Mesendoderm (in vitro differentiated cells): ENCODE measurements around the gene CRY1.

Experiments
- DNase-seq: peaks from one replicate; pipeline ENCODE4 v3.0.0; 2013
- H2AK5ac ChIP-seq: 2 replicates; pipeline ENCODE4 v1.6.1; 2013; ENCODE audit warnings: low read length, inconsistent platforms
- H2BK120ac ChIP-seq: 2 replicates; pipeline ENCODE4 v1.6.1; 2013; ENCODE audit warnings: low read depth, mild to moderate bottlenecking, low read length, moderate library complexity, mixed read lengths
- H2BK15ac ChIP-seq: replicated peaks from 2 replicates; pipeline ENCODE4 v1.6.1; 2013; ENCODE audit warnings: low read depth, mild to moderate bottlenecking, moderate library complexity
- H2BK5ac ChIP-seq: 2 replicates; pipeline ENCODE4 v1.6.1; 2013; ENCODE audit warnings: low read length, inconsistent platforms
- H3K18ac ChIP-seq: 2 replicates; pipeline ENCODE4 v1.6.1; 2013; ENCODE audit warnings: mild to moderate bottlenecking, low read length, mixed read lengths
- H3K23ac ChIP-seq: one replicate; pipeline ENCODE4 v1.6.1; 2013; ENCODE audit warnings: low read length
- H3K27ac ChIP-seq: 2 replicates; pipeline ENCODE4 v1.5.1; 2013; ENCODE audit warnings: low read depth, mild to moderate bottlenecking, inconsistent platforms, low read length, moderate library complexity
- H3K27me3 ChIP-seq: 2 replicates; pipeline ENCODE4 v1.6.1; 2013; ENCODE audit warnings: low read length, control low read depth, mild to moderate bottlenecking, inconsistent platforms; ENCODE audit not compliant: insufficient read depth, poor library complexity
- H3K36me3 ChIP-seq: 2 replicates; pipeline ENCODE4 v1.6.1; 2013; ENCODE audit warnings: low read length, inconsistent platforms; ENCODE audit not compliant: control insufficient read depth, insufficient read depth
- H3K4ac ChIP-seq: one replicate; pipeline ENCODE4 v1.6.1; 2013; ENCODE audit warnings: low read depth, mild to moderate bottlenecking, low read length, moderate library complexity
- H3K4me1 ChIP-seq: 2 replicates; pipeline ENCODE4 v1.6.1; 2013; ENCODE audit warnings: low read depth, low read length, inconsistent platforms; ENCODE audit not compliant: control insufficient read depth
- H3K4me2 ChIP-seq: 2 replicates; pipeline ENCODE4 v1.6.1; 2013; ENCODE audit warnings: low read length
- H3K4me3 ChIP-seq: 2 replicates; pipeline ENCODE4 v1.5.1; 2013; ENCODE audit warnings: mild to moderate bottlenecking, low read length
- H3K56ac ChIP-seq: one replicate; pipeline ENCODE4 v1.6.1; 2013; ENCODE audit warnings: low read length
- H3K79me1 ChIP-seq: 2 replicates; pipeline ENCODE4 v1.6.1; 2013; ENCODE audit warnings: low read length, inconsistent platforms
- H3K79me2 ChIP-seq: 2 replicates; pipeline ENCODE4 v1.6.1; 2013; ENCODE audit warnings: mild to moderate bottlenecking, low read length; ENCODE audit not compliant: control insufficient read depth, insufficient read depth
- H3K9ac ChIP-seq: 2 replicates; pipeline ENCODE4 v1.6.1; 2013; ENCODE audit warnings: low read length, inconsistent platforms
- H4K5ac ChIP-seq: one replicate; pipeline ENCODE4 v1.6.1; 2013; ENCODE audit warnings: low read length
- H4K8ac ChIP-seq: one replicate; pipeline ENCODE4 v1.6.1; 2013; ENCODE audit warnings: low read depth, mild to moderate bottlenecking, control low read depth, low read length, moderate library complexity
- WGBS: extraction: QIAGEN DNeasy Blood & Tissue Kit; methylation state at CpG from one replicate; pipeline ENCODE4 v1.1.7; 2013; ENCODE audit warnings: low lambda C conversion rate, missing lambda C conversion rate; ENCODE audit not compliant: insufficient coverage; ENCODE audit errors: extremely low coverage; 5-methylcytosine and 5-hydroxymethylcytosine counted together

CRY1 gene

DNA sequence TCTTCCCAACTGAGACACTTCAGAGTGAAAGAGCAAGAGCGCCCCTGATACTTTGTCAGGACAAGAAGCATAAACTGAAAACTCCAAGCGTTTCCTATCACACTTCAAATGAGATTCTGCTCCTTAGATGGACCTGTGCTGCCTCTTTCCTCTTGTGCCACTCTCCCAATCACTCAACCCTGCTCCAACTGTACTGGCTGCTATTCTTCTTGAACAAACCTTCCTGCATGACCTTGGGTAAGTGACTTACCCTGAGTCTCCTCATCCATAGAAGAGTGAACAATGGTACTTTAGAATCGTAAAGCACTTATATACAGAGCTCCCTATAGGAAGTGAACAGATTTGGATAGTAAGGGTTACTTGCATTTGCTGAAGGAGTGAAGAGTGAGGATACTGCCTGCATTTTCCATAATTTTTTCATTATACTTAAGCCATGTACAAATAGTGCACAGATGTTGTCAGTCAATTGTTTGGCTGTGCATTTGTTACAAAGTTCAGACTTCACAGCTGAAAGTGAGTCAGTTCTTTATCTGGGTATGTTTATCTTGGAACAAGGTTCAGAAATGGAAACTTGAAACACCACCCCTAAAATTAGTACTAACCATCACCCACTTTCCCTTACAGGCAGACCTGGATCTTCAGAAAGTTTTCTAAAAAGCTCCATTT, 117.2 kb downstream of the CRY1 start:
- Histone ChIP-seq H3K4me3 (no peak overlapping the region), H3K27me3 (no peaks in the 10 kb centered on the region), H3K79me1 (no peaks in the 10 kb centered on the region), H3K23ac (no peak overlapping the region), H3K4me2 (no peak overlapping the region), H4K8ac (no peak overlapping the region), H4K5ac (no peak overlapping the region), H3K4ac (no peak overlapping the region), H3K9ac (no peak overlapping the region), H3K4me1 (no peaks in the 10 kb centered on the region), H3K36me3 (no peaks in the 10 kb centered on the region), H2BK15ac (no peak overlapping the region), H3K79me2 (no peaks in the 10 kb centered on the region), H2BK120ac (no peak overlapping the region), H2AK5ac (no peak overlapping the region), H3K56ac (no peak overlapping the region), H2BK5ac (no peak overlapping the region), H3K18ac (no peak overlapping the region), H3K27ac (no peak overlapping the region)
- no CpG with 5 or more reads among the region's 3 CpGs for WGBS
- no peak for DNase-seq

DNA sequence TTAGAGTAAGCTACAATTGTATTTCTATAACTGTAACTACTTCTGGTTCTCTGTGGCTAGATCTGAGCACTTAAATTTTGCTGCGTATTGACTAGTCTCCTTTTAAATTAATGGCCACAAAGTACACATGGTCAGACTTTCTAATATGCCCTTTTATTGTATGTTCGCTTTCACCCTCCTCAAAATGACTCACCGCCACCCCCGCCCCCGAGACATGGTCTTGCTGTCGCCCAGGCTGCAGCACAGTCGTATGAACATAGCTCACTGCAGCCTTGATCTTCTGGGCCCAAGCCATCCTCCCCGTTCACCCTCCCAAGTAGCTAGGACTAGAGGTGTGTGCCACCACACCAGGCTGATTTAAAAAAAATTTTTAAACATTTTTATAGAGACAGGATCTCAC, 118.3 kb downstream of the CRY1 start:
- H3K79me2 ChIP-seq: no peaks in the 10 kb centered on the region
- H3K27ac ChIP-seq: no peak overlapping the region
- no peak overlapping the region for H2BK5ac ChIP-seq
- no peak overlapping the region for H3K18ac ChIP-seq
- H3K9ac ChIP-seq: no peak overlapping the region
- H3K79me1 ChIP-seq: no peaks in the 10 kb centered on the region
- no CpG with 5 or more reads among the region's 8 CpGs for WGBS
- no peaks in the 10 kb centered on the region for H3K4me1 ChIP-seq
- H3K4me3 ChIP-seq: no peak overlapping the region
- H2BK120ac ChIP-seq: no peak overlapping the region
- peaks cover 2% of the 10 kb centered on the region for H3K36me3 ChIP-seq
- no peak overlapping the region for H3K56ac ChIP-seq
- H3K4me2 ChIP-seq: no peak overlapping the region
- H2AK5ac ChIP-seq: no peak overlapping the region
- no peak overlapping the region for H3K4ac ChIP-seq
- H3K23ac ChIP-seq: no peak overlapping the region
- H4K8ac ChIP-seq: no peak overlapping the region
- H4K5ac ChIP-seq: no peak overlapping the region
- no peak overlapping the region for H2BK15ac ChIP-seq
- DNase-seq: no peak
- H3K27me3 ChIP-seq: no peaks in the 10 kb centered on the region

DNA sequence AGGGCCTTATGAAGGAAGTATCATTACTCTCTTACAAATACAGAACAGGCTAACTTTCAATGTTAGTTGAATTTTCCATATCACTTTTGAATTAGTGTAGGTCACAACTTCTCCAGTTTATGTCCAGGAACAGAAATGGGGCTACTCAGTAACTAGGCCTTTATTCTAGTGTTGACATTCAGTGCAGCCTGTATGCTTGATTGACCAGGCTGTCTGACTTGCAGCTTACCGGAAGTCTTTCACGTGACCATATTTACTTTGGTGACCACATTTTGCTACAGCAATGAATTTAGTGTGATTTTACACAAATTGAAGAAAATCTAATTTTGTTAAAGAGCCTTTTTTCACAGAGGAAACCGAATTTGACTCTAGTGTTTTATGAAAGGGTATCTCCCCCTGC, 118.8 kb downstream of the CRY1 start:
- H3K27ac ChIP-seq: no peak overlapping the region
- no peak overlapping the region for H2BK15ac ChIP-seq
- no peak overlapping the region for H4K8ac ChIP-seq
- H3K79me2 ChIP-seq: no peaks in the 10 kb centered on the region
- H3K4me1 ChIP-seq: no peaks in the 10 kb centered on the region
- no peak overlapping the region for H3K4me3 ChIP-seq
- no CpG with 5 or more reads among the region's 3 CpGs for WGBS
- no peak overlapping the region for H3K9ac ChIP-seq
- H2AK5ac ChIP-seq: no peak overlapping the region
- no peak overlapping the region for H3K4ac ChIP-seq
- no peaks in the 10 kb centered on the region for H3K79me1 ChIP-seq
- peaks cover 2% of the 10 kb centered on the region for H3K36me3 ChIP-seq
- DNase-seq: no peak
- no peak overlapping the region for H3K23ac ChIP-seq
- no peak overlapping the region for H4K5ac ChIP-seq
- H2BK5ac ChIP-seq: no peak overlapping the region
- H3K27me3 ChIP-seq: no peaks in the 10 kb centered on the region
- no peak overlapping the region for H3K56ac ChIP-seq
- no peak overlapping the region for H3K18ac ChIP-seq
- H2BK120ac ChIP-seq: no peak overlapping the region
- H3K4me2 ChIP-seq: no peak overlapping the region

DNA sequence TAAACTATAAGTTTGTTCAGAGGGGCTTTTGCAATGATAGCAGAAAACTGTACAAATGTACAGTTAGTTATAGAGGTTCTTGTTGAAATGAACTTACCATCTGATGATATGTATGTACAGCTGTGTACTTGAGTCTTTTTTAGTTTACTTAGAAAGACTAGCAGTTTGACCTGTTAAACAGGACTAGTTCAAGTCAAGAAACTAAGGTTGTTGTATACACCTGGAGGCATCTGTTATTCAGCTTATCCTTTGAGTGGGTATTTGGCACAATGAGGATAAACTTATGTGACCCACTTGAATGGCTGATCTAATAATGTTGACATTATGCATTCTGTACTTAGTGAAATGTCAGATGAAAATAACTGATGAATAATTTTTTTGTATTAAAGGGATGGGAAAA, 119.8 kb downstream of the CRY1 start:
- no peak overlapping the region for H3K27ac ChIP-seq
- no peak overlapping the region for H3K56ac ChIP-seq
- no peak overlapping the region for H3K9ac ChIP-seq
- H3K23ac ChIP-seq: no peak overlapping the region
- H3K4ac ChIP-seq: no peak overlapping the region
- no peak overlapping the region for H2BK15ac ChIP-seq
- H3K36me3 ChIP-seq: peaks cover 2% of the 10 kb centered on the region
- no peaks in the 10 kb centered on the region for H3K27me3 ChIP-seq
- no peak for DNase-seq
- no peak overlapping the region for H4K5ac ChIP-seq
- H3K18ac ChIP-seq: no peak overlapping the region
- no peak overlapping the region for H3K4me2 ChIP-seq
- H3K4me3 ChIP-seq: no peak overlapping the region
- no peak overlapping the region for H4K8ac ChIP-seq
- no peak overlapping the region for H2BK120ac ChIP-seq
- no peaks in the 10 kb centered on the region for H3K79me1 ChIP-seq
- H2BK5ac ChIP-seq: no peak overlapping the region
- H3K4me1 ChIP-seq: no peaks in the 10 kb centered on the region
- no peaks in the 10 kb centered on the region for H3K79me2 ChIP-seq
- no peak overlapping the region for H2AK5ac ChIP-seq

DNA sequence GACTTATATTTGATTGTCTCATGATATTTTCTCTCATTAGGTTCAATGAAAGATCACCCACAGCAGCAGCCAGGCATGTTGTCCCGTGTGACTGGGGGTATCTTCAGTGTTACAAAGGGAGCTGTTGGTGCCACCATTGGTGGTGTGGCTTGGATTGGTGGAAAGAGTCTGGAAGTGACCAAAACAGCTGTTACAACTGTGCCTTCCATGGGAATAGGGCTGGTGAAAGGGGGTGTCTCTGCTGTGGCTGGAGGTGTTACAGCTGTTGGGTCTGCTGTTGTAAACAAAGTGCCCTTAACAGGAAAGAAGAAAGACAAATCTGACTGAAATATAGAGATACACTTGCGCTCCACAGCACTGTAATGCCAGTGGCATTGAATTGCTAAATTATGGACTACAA, 122.3 kb downstream of the CRY1 start:
- Histone ChIP-seq H2BK15ac (no peak overlapping the region), H3K23ac (no peak overlapping the region), H2AK5ac (no peak overlapping the region), H3K4me2 (no peak overlapping the region), H3K4ac (no peak overlapping the region), H3K79me1 (no peaks in the 10 kb centered on the region), H3K79me2 (no peaks in the 10 kb centered on the region), H3K4me3 (no peak overlapping the region), H2BK5ac (no peak overlapping the region), H4K5ac (no peak overlapping the region), H3K9ac (no peak overlapping the region), H3K4me1 (no peaks in the 10 kb centered on the region), H4K8ac (no peak overlapping the region), H3K27me3 (no peaks in the 10 kb centered on the region), H3K56ac (no peak overlapping the region), H3K36me3 (peaks cover 2% of the 10 kb centered on the region), H3K18ac (no peak overlapping the region), H3K27ac (no peak overlapping the region), H2BK120ac (no peak overlapping the region)
- DNase-seq: no peak
- no CpG with 5 or more reads among the region's 2 CpGs for WGBS

DNA sequence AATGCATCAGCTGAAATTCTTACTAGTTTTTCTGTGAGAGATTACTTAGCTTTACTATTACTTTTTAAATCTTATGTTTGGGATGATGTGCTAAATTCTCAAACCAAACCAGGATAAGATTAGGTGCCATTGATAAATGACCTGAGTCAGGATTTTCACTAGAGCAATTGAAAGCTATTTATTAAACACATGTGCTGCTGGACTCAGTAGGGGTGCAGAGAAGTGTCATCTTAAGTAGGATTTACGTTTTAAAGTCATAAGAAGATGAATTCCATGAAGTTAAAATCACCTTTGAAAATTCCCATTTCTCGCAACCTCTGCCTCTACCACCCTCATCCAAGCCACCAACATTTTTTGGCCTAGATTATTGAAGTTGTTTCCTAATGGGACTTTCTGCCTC, 128.8 kb downstream of the CRY1 start:
- H2BK5ac ChIP-seq: no peak overlapping the region
- H3K36me3 ChIP-seq: no peaks in the 10 kb centered on the region
- H4K8ac ChIP-seq: no peak overlapping the region
- no CpG with 5 or more reads among the region's 2 CpGs for WGBS
- no peak overlapping the region for H3K18ac ChIP-seq
- H3K79me1 ChIP-seq: peaks cover 5% of the 10 kb centered on the region
- H2AK5ac ChIP-seq: no peak overlapping the region
- H4K5ac ChIP-seq: no peak overlapping the region
- no peaks in the 10 kb centered on the region for H3K27me3 ChIP-seq
- H2BK15ac ChIP-seq: no peak overlapping the region
- no peak for DNase-seq
- no peak overlapping the region for H3K56ac ChIP-seq
- no peaks in the 10 kb centered on the region for H3K4me1 ChIP-seq
- H3K9ac ChIP-seq: no peak overlapping the region
- no peak overlapping the region for H3K27ac ChIP-seq
- H3K23ac ChIP-seq: no peak overlapping the region
- no peak overlapping the region for H3K4me2 ChIP-seq
- peaks cover 2% of the 10 kb centered on the region for H3K79me2 ChIP-seq
- no peak overlapping the region for H2BK120ac ChIP-seq
- H3K4ac ChIP-seq: no peak overlapping the region
- H3K4me3 ChIP-seq: no peak overlapping the region
